Brain microvascular endothelial cell (primary cell): ENCODE measurements around the gene CRYAA.
"Not testable (repeated sequence)": the region's sequence is repeated elsewhere in the genome, so short reads cannot be mapped to it uniquely, and the experiment has no call there.

Experiments used
- DNase-seq: peaks from one replicate; pipeline ENCODE4 v3.0.0-alpha.2; 2020
- H3K27ac ChIP-seq: fragments of 250-450 bp; sonication (Bioruptor Pico); 2 replicates; pipeline ENCODE4 v1.5.1; 2020; ENCODE audit warnings: mild to moderate bottlenecking, moderate library complexity
- H3K27me3 ChIP-seq: fragments of 250-450 bp; sonication (Bioruptor Pico); replicated peaks from 2 replicates; pipeline ENCODE4 v1.5.1; 2020; ENCODE audit warnings: mild to moderate bottlenecking
- H3K36me3 ChIP-seq: fragments of 250-450 bp; sonication (Bioruptor Pico); replicated peaks from 2 replicates; pipeline ENCODE4 v1.5.1; 2020; ENCODE audit warnings: mild to moderate bottlenecking
- H3K4me3 ChIP-seq: 2 replicates; pipeline ENCODE4 v1.5.1; 2011; ENCODE audit warnings: low read depth, mild to moderate bottlenecking, control low read depth, low read length, moderate library complexity
- in situ Hi-C: cut with HindIII; loops from 2 replicates; pipeline ENCODE4 v1.10.0; 2017; ENCODE audit warnings: low sequenced_read_pairs, low pct_ligation_motif_present

The CRYAA gene

GRCh38 chr21:43169230-43169886 lies 550 bp downstream of the CRYAA start:
- DNase-seq, H3K27me3 ChIP-seq, H3K27ac ChIP-seq, in situ Hi-C loops, H3K36me3 ChIP-seq, H3K4me3 ChIP-seq: not testable (repeated sequence)

GRCh38 chr21:43169891-43170290 lies 1.1 kb downstream of the CRYAA start:
- H3K4me3 ChIP-seq, in situ Hi-C loops, H3K27me3 ChIP-seq, DNase-seq, H3K36me3 ChIP-seq, H3K27ac ChIP-seq: not testable (repeated sequence)

GRCh38 chr21:43172812-43173211 lies 4.0 kb downstream of the CRYAA start:
- H3K27me3 ChIP-seq, DNase-seq, in situ Hi-C loops, H3K36me3 ChIP-seq, H3K27ac ChIP-seq, H3K4me3 ChIP-seq: not testable (repeated sequence)

- H3K27me3 ChIP-seq, H3K27ac ChIP-seq, in situ Hi-C loops, H3K4me3 ChIP-seq, H3K36me3 ChIP-seq, DNase-seq: not testable (repeated sequence)
These were observed 4.6 kb downstream of the CRYAA start for GRCh38 chr21:43173438-43173837.

GRCh38 chr21:43173930-43174329 lies 5.1 kb downstream of the CRYAA start:
- H3K27ac ChIP-seq, H3K36me3 ChIP-seq, in situ Hi-C loops, H3K4me3 ChIP-seq, DNase-seq, H3K27me3 ChIP-seq: not testable (repeated sequence)

GRCh38 chr21:43174998-43175397 lies 6.2 kb downstream of the CRYAA start:
- DNase-seq, H3K27ac ChIP-seq, in situ Hi-C loops, H3K27me3 ChIP-seq, H3K36me3 ChIP-seq, H3K4me3 ChIP-seq: not testable (repeated sequence)

- H3K27ac ChIP-seq, H3K4me3 ChIP-seq, H3K36me3 ChIP-seq, DNase-seq, in situ Hi-C loops, H3K27me3 ChIP-seq: not testable (repeated sequence)
These were observed 7.8 kb downstream of the CRYAA start for GRCh38 chr21:43176621-43177020.

GRCh38 chr21:43177043-43177906 lies 8.5 kb downstream of the CRYAA start:
- H3K27ac ChIP-seq, in situ Hi-C loops, DNase-seq, H3K36me3 ChIP-seq, H3K4me3 ChIP-seq, H3K27me3 ChIP-seq: not testable (repeated sequence)

GRCh38 chr21:43178175-43178826 lies 9.5 kb downstream of the CRYAA start:
- H3K27ac ChIP-seq, DNase-seq, H3K27me3 ChIP-seq, H3K4me3 ChIP-seq, H3K36me3 ChIP-seq, in situ Hi-C loops: not testable (repeated sequence)

GRCh38 chr21:43181033-43181432 lies 12.2 kb downstream of the CRYAA start:
- in situ Hi-C loops, H3K27ac ChIP-seq, H3K27me3 ChIP-seq, DNase-seq, H3K4me3 ChIP-seq, H3K36me3 ChIP-seq: not testable (repeated sequence)

- H3K27me3 ChIP-seq, H3K27ac ChIP-seq, in situ Hi-C loops, DNase-seq, H3K4me3 ChIP-seq, H3K36me3 ChIP-seq: not testable (repeated sequence)
These were observed 18.5 kb downstream of the CRYAA start for GRCh38 chr21:43187268-43187667.
